HCEC 1CT (cell line): ENCODE measurements around the gene TSPEAR.
"Not testable (repeated sequence)": the region's sequence is repeated elsewhere in the genome, so short reads cannot be mapped to it uniquely, and the experiment has no call there.

Source experiments
- DNase-seq: peaks from one replicate; pipeline ENCODE4 v3.0.0-alpha.2; 2017

Gene TSPEAR

DNA sequence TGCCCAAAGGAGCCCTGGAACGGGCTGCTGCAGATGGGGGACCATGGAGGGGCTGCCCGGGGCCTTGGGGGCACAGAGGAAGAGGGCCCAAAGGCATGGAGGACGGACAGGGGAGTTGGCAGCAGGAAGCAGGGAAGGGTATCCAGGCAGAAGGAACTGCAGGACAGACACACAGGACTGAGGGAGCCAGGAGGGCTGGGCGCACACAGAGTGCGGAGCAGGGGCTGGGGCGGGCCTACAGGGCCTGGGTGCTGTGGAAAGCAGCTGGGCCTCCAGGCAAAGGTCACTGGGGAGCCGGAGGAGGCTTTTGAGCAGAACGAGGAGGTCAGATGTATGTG, 199.5 kb downstream of the TSPEAR start:
- DNase-seq: no peak

DNA sequence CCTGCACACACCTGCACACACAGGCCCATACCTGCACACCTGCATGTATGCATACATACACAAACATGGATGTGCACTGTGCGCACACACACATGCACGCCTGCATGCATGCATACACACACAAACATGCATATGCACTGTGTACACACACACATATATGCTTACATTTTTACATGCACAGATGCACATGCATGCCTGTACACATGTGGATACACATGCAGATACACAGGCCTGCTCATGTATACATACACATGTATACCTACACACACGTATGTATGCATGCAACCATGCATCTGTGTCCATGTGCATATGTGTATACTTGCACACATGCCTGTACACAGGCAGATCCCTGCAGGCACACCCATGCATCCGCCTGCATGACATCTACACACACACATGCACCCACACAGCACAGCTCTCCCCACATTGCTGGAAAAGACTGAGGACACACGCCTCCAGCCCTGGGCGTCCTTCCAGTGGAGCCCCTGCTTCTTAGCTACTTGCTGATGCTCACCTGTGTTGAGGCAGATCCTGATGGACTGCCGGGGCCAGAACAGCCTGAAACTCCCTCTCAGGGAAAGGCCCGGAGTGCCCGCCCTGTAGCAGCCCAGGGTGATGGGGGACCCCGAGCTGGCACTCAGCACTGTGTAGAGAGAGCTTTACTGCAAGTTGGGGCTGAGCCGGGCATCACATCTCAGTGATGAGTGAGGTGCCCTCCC, 200.0 kb downstream of the TSPEAR start:
- no peak for DNase-seq

DNA sequence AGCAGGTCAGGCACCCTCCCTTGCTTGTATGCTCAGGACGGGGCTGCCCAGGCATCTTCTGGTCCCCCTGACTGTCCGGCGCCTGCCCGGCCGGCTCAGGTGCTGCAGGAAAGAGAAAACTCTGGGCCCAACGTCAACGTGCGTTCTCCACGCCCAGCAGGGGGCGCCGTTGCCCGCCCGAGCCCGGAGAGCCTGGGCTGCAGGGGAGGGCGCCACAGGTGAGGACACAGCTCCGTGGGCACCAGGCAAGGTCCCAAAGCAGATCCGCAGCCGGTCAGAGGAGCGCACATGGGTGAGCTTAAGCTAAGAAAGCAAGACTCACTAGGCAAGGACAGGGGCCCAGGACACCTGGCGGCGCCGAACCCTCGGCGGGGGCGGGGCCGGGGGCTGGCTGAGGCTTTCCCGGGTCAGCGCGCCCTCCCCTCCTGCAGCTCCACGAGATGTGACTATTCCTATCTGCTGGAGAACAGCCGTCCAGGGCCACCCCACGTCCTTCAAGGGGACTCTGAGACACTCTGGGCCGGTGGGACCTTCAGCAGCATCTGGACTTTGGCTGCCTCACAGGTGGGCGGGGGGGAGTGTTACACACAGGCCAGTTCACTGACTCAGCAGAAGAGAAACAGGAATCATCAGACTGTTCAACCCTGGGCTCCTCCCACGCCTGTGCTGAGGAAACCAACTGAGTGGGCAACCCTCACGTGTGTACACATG, 200.7 kb downstream of the TSPEAR start:
- no peak for DNase-seq

DNA sequence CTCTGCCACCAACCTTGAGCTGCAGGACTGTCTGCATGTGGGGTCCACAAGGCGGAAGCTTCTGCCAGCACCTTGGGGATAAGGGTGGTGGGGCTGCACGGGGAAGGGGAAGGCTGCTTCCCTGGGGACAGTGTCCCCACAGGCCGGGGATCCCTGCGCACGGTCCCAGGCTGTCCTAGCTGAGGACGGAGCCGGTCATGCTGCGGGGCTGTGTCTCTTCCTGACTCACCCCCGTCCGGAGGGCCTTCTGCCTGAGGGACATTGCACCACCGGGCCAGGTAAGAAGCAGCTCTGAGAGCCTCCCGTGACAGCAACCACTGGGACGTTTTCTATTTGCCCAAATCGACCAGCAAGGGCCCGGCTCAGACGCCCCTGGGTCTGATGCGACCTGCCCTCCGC, 201.3 kb downstream of the TSPEAR start:
- DNase-seq: no peak

DNA sequence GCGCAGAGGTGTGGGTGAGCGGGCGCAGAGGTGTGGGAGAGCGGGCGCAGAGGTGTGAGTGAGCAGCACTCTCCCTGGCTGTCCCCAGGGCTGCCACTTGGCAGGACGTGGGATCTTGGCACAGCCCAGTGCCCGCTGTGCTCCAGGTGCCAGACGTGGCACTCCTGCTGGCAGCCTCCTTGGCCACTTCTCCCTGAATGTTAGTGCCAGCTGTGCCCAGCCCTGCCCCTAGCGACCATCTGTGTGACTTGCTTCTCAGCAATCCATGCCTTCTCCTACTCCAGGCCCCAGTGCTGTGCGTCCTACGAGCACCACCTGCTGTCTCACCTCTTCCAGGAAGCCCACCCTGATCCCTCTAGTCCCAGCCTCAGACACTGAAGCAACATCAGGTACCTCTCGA, 201.8 kb downstream of the TSPEAR start:
- no peak for DNase-seq

DNA sequence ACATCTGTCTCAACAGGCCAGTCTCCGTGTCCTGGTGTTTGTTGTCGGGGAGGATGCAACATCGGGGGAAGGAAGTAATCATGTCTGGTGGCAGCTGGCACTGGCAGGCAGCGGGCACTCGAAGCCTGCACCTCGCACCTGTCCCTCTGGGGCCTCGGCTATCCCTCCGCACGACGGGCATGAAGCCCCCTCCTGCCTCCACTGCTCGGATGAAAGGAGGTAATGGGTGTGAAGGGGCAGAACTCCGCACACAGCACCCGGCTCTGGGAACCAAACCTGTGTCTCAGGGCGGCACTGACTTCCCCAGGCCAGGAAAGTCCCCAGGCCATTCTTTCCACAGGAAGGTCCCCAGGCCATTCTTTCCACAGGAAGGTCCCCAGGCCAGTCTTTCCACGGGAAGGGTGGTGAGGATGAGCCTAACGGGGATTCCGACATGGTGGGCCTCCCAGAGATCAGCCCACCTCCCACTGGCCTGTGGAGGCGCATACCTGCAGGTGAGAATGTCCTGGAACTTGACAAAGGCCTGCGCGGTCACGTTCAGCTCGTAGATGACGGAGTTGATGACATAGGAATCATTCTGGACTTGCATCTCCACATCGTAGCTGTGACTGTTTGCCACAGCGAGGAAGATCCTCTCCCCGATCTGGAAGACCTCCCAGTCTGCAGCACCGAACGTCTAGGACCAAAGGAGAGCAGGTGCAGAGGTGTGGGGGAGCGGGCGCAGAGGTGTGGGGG, 202.5 kb downstream of the TSPEAR start:
- DNase-seq: no peak

DNA sequence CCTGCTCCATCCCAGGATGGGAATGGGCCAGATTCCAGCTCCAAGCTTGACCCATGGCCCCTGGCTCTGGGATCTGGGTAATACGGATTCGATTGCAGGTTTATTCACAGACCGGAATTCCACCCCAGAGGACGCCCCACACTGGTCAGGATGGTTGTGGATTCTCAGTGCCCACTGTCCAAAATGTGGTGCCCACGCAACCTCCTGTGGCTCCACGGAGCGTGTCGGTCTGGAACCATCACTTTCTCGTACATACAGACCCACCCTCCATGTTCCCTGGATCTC, 203.0 kb downstream of the TSPEAR start:
- DNase-seq: no peak

DNA sequence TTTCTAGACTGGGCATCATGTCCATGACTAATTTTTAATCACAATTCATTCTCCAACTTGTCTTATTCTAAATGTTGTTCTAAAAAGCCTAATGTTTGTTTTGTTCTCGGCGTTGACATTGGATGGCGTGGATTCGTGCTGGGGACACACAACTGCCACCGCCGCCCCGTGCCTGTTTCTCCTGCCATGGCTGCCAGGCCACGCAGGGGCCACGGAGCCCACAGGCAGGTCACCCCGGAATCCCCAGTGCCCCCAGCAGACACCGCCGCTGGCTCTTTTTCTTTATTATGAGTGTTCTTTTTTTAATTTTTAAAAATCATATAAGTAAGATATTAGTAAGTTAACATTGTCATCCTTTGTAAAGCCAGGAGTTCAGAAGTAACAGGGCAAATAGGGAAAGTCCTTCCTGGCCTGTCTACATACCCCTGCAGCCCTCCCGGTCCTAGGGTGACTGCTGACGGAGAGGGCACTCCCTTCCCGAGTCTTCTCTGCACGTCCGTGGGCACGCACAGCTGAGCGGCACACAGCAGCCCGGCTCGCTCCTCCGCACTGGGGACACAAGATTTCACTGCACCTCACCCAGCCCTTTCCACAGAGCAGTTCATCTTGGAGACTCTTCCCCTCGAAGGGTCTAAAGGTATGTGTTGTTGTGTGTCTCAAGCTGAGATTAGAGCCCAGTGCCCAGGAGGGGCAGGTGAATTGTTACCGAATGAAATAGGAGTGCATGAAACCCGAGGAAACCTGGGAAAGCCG, 203.5 kb downstream of the TSPEAR start:
- DNase-seq: no peak

DNA sequence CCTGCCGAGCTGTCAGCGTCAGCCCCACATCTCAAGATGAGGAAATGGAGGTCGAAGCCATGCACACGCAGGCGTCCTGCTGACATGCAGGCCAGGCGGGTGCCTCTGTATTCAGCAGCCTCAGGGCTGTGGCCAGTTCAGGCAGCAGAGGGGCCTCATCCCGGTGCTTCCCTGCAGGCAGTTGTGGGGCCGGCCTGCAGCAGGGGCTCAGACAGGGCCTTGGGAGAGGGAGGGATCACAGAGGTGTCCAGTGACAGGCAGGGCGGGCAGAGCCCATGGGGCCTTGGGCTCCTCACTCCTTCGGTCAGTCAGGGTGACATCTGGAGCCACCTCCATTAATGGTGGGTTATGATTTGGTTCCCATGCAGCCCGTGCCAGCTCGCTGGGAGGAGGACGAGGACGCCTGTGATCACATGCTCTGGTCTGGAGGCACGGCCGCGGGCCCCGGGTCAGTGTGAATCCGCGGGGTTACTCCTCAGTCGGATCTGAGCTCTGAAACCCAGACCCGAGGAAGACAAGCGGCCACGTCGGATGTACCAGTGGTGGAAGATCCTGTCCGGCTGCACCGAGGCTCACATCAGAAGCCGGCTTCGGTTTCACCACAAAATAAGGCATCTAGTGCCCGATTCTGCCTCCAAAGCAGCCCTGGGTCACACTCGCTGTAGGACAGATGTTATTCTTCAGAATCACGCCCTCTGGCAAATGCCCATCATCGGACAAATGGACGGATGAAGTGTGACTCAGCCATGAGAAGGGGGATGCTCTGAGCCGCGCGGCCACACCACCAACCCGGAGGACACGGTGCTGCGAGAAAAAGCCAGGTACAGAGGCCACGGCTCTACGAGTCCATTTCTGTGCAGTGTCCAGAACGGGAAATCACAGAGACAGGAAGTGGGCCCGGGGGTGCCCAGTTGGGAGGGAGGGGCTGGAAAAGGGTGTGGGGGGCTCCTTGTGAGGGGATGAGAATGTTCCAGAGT, 204.8 kb downstream of the TSPEAR start:
- no peak for DNase-seq

DNA sequence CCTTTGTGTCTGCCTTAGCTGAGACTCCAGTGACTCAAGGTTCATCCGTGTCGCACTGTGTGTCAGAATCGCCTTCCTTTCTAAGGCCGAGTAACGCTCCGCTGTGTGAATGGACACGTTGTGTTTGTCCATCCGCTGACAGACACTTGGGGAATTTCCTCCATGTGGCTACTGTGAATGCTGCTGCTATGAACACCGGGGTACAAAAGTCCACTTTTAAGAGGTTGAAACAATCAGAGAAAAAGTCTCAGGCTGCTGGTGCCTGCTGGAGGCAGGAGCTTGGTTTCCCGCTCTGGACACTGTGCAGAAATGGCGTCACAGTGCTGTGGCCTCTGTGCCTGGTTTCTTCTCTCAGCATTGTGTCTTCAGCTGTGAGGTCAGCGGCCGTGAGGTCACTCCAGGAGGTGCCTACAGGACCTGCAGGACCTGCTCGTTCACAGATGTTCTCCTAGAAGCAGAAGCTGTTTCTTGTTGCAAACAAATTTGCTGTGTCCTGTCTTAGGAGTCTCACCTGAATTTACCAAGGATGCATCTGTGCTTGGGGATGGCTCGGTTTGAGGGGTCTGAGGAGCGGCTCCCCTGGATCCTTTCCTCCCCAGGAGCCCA, 205.6 kb downstream of the TSPEAR start:
- DNase-seq: no peak

DNA sequence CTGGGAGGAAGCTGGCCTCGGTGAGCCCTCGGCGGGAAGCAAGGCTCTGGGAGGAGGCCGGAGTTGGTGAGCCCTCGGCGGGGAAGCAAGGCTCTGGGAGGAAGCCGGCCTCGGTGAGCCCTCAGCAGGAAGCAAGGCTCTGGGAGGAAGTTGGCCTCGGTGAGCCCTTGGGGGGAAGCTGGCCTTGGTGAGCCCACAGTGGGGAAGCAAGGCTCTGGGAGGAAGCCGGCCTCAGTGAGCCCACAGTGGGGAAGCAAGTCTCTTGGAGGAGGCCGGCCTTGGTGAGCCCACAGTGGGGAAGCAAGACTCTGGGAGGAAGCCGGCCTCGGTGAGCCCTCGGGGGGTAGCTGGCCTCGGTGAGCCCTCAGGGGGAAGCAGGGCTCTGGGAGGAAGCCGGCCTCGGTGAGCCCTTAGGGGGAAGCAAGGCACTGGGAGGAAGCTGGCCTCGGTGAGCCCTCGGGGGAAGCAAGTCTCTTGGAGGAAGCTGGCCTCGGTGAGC, 207.4 kb downstream of the TSPEAR start:
- no peak for DNase-seq

DNA sequence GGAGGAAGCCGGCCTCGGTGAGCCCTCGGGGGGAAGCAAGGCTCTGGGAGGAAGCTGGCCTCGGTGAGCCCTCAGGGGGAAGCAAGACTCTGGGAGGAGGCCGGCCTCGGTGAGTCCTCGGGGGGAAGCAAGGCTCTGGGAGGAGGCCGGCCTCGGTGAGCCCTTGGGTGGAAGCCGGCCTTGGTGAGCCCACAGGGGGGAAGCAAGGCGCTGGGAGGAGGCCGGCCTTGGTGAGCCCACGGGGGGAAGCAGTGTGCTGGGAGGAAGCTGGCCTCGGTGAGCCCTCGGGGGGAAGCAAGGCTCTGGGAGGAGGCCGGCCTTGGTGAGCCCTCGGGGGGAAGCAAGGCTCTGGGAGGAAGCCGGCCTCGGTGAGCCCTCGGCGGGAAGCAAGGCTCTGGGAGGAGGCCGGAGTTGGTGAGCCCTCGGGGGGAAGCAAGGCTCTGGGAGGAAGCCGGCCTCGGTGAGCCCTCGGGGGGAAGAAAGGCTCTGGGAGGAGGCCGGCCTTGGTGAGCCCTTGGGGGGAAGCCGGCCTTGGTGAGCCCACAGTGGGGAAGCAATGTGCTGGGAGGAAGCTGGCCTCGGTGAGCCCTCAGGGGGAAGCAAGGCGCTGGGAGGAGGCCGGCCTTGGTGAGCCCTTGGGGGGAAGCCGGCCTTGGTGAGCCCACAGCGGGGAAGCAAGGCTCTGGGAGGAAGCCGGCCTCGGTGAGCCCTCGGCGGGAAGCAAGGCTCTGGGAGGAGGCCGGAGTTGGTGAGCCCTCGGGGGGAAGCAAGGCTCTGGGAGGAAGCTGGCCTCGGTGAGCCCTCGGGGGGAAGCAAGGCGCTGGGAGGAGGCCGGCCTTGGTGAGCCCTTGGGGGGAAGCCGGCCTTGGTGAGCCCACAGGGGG, 208.1 kb downstream of the TSPEAR start:
- DNase-seq: not testable (repeated sequence)

DNA sequence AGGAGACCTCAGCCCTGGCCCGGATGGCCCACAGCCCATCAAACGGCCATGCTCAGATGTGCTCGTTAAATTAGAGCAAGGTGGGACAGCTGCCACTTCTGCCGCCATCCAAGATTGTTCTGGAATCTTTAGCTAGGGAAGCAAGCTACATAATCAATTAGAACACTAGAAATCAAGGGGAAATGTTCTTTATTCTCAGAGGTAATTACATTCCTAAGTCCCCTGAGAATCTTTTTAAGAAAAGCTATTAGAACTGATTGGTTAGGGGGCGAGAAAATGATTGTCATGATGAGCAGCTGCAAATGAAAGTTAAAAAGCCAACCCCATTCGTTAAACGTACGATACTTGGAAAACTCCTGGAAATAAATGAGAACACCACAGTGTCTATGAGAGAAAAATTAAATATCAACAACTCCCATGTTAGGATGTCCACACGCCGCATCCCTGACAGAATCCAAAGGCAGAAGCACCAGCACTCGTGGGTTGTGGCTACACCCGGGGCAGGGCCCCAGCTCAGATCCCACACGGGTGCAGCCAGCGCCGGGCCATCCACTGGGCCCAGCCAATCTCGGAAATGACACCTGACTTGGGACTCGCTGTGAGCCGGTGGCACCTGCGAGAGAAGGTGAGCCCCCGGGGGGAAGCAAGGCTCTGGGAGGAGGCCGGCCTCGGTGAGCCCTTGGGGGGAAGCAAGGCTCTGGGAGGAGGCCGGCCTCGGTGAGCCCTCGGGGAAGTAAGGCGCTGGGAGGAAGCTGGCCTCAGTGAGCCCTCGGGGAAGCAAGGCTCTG, 209.0 kb downstream of the TSPEAR start:
- DNase-seq: no peak

DNA sequence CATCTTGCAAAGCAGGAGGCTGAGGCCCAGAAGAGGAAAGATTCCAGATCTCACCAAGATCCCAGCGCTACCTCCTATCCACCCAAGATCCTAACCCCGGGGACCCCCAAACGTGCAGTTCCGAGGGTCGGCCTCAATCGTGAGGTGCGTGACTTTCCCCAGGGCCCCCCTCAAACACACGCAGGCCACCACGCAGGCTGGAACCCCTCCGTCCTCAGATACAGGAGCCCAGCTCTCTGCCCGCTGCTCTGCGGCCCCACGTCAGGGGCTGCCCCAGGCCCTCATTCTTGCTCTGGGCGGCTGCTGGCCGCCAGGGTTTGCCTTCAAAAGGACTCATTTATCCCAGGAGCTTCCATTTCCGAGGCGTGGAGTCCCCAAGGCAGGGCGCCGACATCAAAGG, 211.3 kb downstream of the TSPEAR start:
- no peak for DNase-seq

DNA sequence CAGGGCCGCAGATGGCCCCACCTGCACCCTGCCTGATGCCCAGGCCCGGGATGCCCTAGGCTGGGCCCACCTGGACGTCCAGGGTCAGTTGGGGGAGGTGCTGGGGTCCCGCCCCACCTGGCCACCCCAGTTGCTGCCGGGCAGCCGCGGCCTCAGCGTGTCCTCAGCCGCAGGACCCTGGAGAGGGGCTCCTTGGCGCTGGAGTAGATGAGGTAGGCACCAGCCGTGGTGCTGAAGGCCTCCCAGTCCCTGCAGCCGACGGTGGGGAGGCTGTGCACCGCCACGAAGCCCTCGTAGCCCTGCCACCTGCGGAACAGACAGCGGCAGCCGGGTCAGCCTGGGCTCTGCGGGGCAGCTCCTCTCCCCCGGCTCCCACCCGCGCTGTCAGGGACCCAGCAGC, 211.7 kb downstream of the TSPEAR start:
- no peak for DNase-seq

DNA sequence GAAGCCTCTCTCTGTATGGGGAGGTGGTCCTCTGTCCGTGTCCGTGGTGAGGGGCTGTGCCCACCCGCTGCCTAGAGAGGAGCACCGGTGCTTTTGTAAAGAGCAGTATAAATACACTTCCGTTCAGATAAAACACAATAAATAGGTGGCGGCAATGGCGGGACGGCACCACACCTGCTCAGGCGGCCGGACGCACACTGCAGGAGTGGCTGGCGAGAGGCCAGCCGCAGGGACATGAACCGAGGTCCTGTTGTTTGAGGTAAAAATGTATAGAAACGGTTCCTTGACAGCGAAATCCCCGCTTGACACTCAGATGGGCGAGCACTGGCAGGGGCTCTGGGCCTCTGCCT, 212.2 kb downstream of the TSPEAR start:
- no peak for DNase-seq

DNA sequence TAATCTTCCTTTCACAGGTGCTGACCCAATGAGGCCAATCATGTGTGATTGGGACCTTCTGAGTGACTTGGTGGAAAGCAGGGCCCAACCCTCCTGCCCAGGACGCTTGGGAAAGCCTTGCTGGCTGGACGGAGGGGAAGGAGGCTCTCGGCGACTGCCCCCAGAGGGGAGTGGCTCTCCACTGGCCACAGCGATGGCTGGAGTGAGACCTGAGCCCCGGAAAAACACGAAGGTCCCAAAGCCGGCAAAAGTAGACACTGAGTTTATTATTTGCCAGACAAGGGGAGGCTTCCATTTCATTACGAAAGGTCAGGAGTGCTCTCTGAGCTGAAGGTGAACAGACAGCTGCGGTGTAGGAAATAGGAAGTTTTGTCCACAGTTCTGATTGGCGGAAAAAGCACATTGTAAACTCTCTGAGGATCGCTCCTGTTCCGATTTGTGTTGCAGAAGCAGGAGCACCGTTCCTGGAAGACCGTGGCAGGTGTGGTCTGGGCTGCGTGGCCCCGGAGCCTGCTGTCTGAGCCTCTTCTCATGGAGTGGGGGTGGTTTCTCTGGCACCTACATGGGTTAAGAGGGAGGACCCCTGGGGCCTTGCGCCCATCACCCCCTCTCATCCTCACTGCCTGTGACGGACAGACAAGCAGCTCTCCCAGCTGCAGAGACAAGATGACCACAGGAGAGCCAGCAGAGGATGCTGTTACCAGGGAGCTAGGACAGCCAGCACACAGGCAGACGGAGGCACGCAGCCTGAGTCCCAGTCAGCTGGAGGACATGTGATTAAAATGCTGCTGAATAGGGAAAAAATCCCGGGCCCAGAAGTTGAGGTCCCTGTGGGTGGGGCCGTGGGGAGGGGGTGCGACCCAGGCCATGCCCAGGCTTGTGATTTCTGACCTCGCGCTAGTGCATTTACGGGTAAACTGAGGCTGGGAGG, 212.8 kb downstream of the TSPEAR start:
- DNase-seq: no peak

DNA sequence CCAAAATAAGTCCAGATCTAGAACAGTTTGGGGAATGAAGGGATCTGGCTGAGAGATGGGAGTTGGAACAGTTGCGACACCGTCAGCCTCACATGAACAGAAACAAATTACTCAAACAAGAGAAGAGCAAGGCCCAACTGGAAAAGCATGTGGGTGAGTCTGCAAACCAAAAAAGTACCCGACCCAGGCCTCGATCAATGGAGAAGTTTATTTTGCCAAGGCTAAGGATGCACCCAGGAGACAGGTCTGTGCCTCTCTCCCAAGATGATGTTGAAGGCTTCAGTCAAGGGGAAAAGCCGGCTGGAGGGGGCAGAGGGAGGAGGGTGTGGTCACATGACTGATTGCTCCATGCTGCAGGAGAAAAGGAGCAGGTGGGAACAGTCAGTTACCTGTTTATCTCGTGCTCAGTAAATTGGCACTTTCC, 213.7 kb downstream of the TSPEAR start:
- DNase-seq: no peak
